ENCODE results near the gene RPIA.
A peak's percentile ranks its signal among the peaks of the same experiment; 100 is the strongest.

Gene RPIA

DNA sequence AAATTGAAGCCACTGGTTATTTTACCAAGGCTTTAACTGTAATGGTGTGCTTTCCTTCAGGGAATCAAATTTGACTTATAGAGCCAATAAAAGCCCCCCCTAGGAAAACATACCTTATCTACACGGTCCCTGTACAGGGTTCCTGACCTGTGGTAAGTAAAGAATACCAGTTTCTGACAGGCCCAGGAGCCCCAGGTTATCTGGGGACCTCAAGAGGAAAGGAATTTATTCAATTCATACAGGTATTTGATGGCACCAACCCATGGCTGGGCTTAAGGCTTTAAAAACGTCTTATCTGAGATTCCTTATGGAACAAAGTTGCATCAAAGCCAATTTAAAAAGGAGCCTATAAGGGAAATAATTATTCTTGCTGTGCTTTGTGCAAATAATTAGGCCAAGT, 7.0 kb upstream of the RPIA start:
- no peak for DNase-seq (ENCODE audit: low read depth in 2 of 3, low spot score in 1 of 3)

DNA sequence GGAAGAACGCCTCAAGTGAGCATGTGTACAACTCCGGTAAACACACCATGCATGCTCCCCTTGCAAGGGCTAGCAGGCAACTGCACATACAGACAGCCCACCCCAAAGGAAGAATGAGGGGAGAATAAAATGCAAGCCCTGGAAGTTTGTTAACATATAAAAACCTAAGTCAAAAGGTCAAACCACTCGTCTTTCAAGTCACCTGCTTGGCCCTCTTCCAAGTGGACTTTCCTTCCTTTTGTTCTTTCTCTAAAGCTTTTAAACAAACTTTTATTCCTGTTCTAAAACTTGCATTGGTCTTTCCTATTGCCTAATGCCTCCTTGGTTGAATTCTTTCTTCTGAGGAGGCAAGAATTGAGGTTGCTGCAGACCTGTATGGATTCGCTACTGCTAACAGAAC, 5.2 kb upstream of the RPIA start:
- no peak for DNase-seq (ENCODE audit: low read depth in 2 of 3, low spot score in 1 of 3)

DNA sequence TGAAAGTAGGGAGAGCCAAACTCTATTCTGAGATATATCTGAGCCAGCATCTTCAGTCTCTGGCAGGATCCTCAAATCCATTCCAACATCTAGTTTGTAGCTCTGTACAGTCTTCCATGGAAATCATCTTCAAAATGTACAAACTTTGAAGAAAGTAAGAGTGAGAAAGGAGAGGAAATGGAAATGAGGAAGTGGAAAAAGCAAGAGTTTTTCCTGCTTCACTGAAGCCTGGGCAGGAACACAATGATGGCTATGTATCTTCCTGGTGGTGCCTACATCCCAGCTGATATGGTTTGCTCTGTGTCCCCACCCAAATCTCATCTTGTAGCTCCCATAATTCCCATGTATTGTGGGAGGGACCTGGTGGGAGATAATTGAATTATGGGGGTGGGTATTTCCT, 4.1 kb upstream of the RPIA start:
- no peak for DNase-seq (ENCODE audit: low read depth in 2 of 3, low spot score in 1 of 3)

DNA sequence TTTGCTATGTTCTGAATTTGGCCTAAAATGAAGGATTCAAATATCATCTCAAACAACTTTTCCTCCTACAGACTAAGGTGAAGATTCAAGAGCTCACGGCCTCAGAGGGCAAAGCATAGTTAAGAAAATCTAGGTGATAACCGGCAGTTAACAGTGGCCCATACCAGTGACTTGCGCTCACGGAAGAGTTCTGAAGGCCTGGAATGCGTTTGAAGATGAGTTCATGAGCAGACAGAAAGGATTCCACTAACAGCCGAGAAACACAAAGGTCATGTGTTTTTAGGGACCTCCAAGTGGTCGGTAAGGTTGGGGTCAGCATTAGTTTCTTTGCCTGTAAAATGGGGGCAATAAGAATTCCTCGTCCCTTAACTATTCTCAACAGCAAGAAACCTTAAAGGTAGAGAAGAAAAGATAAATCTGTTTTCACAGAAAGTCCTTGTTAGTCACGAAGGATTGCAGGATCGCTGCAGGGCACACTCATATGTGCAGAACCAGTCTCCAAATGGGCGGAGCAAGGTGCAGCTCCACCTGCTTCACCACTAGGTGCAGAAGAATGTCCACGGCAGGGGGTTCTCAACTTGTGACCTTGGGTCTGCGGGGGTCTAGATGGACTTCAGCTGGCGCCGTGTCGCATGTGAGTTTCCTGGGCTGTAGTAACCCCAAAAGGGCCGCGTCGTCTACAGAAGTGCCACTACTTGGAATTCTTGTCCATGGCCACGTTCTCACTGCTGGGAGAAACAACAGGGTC, 708 bp upstream of the RPIA start:
- peak in 2 of 3 donors; percentile 34 to 38 for DNase-seq (ENCODE audit: low read depth in 2 of 3, low spot score in 1 of 3)

GRCh38 chr2:88692187-88692586, 714 bp downstream of the RPIA start:
- peak; percentile 3 to 10 (median 7) for DNase-seq (ENCODE audit: low read depth in 2 of 3, low spot score in 1 of 3)

DNA sequence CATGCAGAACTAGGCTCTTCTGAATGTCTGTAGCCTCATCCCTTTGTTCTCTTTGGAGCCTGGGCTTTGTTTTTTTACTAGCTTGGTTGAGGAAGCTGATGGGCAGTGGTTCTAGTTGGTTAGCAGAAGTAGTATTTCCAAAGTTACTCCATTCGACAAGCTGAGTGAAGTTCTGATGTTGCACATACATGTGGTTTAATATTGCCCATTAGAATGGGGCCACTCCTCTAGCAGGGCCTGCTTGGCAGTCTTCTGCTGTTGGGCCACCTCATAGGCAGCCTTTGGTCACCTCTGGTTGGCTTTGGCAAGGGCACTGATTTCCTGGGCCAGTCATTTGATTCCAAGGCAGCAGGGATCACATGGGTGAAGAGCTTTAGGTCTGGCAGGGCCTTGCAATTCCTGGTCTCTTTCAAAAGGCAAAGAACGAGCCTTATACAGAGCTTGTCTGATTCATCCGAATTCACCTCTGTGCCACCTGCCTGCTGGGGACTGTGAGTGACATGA, 2.5 kb downstream of the RPIA start:
- no peak for DNase-seq (ENCODE audit: low read depth in 2 of 3, low spot score in 1 of 3)

GRCh38 chr2:88696611-88697010, 5.1 kb downstream of the RPIA start:
- DNase-seq (ENCODE audit: low read depth in 2 of 3, low spot score in 1 of 3) = no peak

DNA sequence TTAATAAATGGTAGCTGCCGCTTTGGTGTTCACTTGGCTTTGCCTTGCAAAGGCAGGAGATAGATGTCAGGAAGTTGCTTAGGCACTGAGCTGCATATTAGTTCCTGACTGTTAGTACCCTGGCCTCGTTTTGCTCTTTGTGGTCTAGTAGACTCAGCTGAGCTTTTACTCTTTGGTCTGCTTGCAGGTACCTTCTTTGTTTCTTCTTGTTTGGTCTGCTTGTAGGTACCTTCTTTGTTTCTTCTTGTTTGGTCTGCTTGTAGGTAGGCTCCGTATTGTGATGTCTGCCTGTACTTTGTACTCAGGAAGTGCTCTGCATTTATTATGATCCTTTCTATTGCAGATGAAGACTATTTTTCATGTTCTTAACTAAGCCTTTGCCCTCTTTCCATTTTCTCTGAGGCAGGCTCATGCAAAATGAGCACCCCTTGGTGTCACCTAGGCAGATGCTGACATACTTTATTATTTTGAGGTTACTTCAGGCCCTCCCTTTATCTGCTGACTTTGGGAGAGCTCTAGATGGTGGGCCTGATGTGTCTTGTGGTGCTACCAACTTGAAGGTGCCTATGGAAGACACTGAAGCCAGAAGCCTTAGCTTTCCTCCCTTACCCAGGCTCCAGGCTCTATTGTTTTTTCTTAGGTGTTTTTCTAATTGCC, 6.0 kb downstream of the RPIA start:
- no peak for DNase-seq (ENCODE audit: low read depth in 2 of 3, low spot score in 1 of 3)

DNA sequence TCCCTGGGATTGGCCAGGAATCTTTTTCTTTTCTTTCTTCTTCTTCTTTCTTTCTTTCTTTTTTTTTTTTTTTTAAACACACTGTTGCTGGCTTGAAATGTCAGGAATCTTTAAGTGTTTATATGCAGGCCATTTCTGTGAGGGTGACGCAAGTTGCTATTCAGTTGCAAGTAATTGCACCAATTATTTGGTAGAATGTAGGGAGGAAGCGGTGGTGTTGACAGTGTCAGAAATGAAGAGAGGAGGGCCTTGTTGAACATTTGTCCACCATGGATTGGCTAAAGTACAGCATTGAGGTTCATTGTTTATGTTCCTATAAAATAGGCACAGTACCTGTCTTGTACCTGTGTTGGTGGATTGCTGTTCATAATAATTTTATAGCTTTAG, 6.5 kb downstream of the RPIA start:
- no peak for DNase-seq (ENCODE audit: low read depth in 2 of 3, low spot score in 1 of 3)

DNA sequence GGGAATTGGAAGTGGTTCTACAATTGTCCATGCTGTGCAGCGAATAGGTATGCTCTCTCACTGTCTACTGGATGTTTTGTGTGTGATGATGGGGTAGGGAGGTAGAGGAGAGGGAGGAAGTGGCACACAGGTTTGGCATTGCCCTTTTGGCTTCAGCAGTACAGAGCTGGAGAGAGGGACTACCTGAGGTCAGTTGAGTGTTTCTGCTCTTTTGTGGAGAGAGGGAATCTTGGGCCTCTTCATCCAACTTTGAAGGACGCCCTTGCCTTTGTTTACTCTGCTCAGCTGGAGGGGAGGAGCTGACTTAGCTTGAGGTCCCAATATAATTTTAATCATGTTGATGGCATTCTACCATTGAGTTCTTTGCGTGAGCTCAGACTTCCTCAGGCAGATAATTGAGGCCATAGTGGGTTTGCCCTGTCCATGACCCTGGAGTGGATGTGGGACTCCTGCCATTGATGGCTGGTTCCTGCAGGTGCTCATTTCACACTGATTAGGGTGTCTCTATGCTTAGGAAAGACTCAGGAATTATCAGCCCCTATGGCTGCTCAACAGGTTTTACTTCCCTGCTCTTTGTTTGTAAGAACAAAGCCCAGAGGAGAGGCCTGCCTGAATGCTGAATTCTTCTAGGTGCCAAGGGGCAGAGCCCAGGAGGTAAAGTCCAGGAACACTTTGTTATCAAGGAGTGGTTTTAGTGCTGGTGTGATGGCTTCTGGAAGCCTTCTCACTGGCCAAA, 7.2 kb downstream of the RPIA start:
- DNase-seq (ENCODE audit: low read depth in 2 of 3, low spot score in 1 of 3) = no peak

DNA sequence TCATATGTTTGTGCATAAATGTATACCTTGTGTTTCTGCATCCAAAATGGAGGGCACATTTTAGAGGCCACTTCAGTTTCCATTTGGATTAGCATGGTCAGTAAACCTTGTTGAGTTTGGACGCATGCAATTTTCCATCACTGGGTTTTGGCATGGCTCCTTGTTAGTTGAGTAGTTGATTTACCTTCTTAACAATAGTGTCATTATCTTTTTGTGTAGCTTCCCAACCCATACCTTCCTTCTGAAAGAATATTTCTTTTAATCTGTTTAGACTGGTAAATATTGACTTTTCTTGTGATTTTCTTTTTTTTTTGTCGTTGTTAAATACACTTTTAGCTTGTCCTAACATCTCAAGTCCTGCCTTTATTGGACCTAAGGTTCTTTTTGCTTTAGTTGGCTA, 15.5 kb downstream of the RPIA start:
- DNase-seq (ENCODE audit: low read depth in 2 of 3, low spot score in 1 of 3) = no peak

- DNase-seq (ENCODE audit: low read depth in 2 of 3, low spot score in 1 of 3) = no peak
Observed at GRCh38 chr2:88709181-88709631, 17.7 kb downstream of the RPIA start.

DNA sequence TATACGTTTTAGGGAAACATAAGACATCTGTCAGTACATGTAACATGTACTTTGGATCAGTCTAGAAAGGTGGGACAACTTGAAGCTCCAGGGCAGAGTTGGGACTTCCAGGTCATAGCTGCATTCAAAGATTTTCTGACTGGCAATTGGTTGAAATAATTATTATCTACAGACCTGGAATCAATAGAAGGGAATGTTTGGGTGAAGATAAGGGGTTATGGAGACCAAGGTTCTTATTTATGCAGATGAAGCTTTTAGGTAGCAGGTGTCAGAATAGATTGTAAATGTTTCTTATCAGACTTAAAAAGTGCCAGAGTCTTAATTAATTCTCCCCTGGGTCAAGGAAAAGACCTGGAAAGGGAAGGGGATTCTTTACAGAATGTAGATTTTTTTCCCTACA, 19.8 kb downstream of the RPIA start:
- no peak for DNase-seq (ENCODE audit: low read depth in 2 of 3, low spot score in 1 of 3)

DNA sequence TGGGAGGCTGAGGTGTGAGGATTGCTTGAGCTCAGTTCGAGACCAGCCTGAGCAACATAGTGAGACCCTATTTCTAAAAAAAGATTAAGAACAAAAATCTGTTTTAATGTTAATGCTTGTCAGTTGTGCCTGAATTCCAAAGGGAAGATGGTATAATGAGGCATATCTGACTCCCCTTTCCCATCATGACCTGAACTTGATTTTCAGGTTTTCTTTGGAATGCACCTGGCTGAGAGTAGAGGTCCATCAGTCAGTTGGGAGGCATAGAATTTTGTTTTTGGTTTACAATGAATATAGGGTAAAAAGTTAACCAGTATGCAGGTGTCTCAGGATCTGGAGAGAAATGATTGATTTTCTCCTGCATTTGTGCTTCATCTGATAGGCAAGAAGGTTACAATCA, 20.4 kb downstream of the RPIA start:
- DNase-seq (ENCODE audit: low read depth in 2 of 3, low spot score in 1 of 3) = no peak

- no peak for DNase-seq (ENCODE audit: low read depth in 2 of 3, low spot score in 1 of 3)
Observed at GRCh38 chr2:88713408-88713807, 21.9 kb downstream of the RPIA start.

GRCh38 chr2:88714667-88715066, 23.2 kb downstream of the RPIA start:
- no peak for DNase-seq (ENCODE audit: low read depth in 2 of 3, low spot score in 1 of 3)

- no peak for DNase-seq (ENCODE audit: low read depth in 2 of 3, low spot score in 1 of 3)
Observed at GRCh38 chr2:88720399-88720798, 28.9 kb downstream of the RPIA start.

DNA sequence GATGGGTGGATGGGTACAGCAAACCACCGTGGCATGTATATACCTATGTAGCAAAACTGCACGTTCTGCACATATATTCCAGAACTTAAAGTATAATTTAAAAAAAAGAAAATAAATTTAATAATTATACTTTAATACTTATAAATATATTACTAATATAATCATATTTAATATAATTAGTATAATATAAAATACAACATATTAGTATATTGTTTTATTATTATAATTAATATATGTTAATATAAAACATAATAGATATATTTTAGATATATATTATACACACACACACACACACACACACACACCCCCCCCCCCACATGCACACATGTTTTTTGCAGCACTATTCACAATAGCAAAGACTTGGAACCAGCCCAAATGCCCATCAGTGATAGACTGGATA, 29.8 kb downstream of the RPIA start:
- no peak for DNase-seq (ENCODE audit: low read depth in 2 of 3, low spot score in 1 of 3)

DNA sequence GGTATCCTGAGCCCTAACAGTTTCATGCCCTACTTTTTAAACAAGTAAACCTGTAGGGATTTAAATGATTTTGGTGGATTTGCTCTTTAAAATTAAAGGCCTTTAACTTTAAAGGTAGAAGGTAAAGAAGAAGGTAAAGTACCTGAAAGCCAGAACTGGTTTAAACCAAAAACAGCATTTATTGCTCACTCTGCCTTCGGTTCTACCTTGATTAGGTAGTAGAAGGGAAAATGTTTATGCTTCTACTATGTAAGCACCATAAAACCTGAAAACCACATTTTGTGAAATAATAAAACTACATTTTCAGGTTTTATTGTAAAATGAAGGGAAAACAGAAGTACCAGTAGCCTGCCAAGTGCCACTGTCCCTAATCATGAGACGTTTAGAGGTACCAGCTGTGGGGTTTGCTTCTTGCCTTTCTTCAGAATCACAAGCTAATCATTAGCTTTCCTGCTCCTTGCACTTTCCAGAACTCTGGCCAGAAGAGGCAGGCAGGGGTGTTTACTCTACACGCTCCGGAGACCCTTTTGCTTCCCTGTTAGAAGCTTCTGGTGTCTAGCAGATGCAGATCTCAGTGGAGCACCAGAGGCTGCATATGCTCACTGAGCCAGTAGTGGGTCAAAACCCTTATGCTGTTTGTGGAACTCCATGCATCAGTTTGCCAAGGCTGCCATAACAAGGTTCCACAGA, 33.3 kb downstream of the RPIA start:
- DNase-seq (ENCODE audit: low read depth in 2 of 3, low spot score in 1 of 3) = no peak

- no peak for DNase-seq (ENCODE audit: low read depth in 2 of 3, low spot score in 1 of 3)
Observed at GRCh38 chr2:88729061-88729745, 37.7 kb downstream of the RPIA start.

Data from stimulated activated CD4-positive, alpha-beta T cell treated with anti-CD3 and anti-CD28 coated beads, Interleukin-12 subunit alpha, Interleukin-12 subunit beta, amount 100 ng/mL, for 48 hours (primary cell).